ENCODE results near the gene BEND3. TPM values are rescaled to one million over a fixed set of nuclear protein-coding genes. Genes with fewer than 3 reads are reported as not detected.

Gene BEND3
- total and polyA plus RNA-seq, 10 of the 15 experiments (the other 5 are each of a cell fraction or from before 2014, with no cell fraction given): 1.1 to 9.0 (median 3.6) TPM

DNA sequence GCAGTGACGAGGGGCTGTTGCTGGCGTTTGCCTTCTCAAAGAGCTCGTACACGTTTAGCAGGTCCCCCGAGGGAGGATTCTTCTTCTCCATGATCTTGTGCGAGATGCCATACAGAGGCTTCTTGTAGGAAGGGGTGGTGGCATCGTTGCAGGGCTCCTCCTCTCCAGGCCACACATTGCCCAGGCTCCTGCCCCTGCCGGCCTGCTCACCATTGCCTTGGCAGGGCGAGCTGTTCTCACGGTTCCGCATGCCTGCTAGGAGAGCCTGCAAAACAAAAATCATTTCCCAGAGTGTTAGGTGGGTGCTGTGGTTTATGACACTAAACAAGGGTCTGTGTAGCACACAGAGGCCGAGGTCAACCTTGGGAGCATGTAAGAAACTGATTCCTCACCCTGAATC is 44.6 kb downstream of the BEND3 start:
- Histone ChIP-seq H3K9ac (ENCODE audit: control insufficient read depth, insufficient read depth, low read length) (no peak overlapping the region), H4K20me1 (ENCODE audit: control insufficient read depth, insufficient read depth) (no peaks in the 10 kb centered on the region), H3K4me1 (ENCODE audit: control insufficient read depth, insufficient read depth, low read length) (peaks cover 8% of the 10 kb centered on the region), H3K4me2 (ENCODE audit: control insufficient read depth, insufficient read depth) (no peak overlapping the region), H2AFZ (ENCODE audit: control insufficient read depth, low read depth, low read length) (no peak overlapping the region), H3K9me3 (replicated peaks; ENCODE audit: control insufficient read depth, insufficient read depth, low read length) (no peaks in the 10 kb centered on the region), H3K36me3 (ENCODE audit: control insufficient read depth in 2 of 2, insufficient read depth in 2 of 2, low read length in 1 of 2) (peaks cover 0 to 11% of the 10 kb centered on the region in 2 experiments; a peak in 2 of 4 replicates), H3K27me3 (replicated peaks in 1 of 2; ENCODE audit: control insufficient read depth in 2 of 2, insufficient read depth in 2 of 2, low read length in 1 of 2) (no peaks in the 10 kb centered on the region), H3K4me3 (no peak overlapping the region), H3K27ac (ENCODE audit: control insufficient read depth, insufficient read depth) (no peak overlapping the region), H3K79me2 (ENCODE audit: control insufficient read depth, insufficient read depth, low read length) (no peaks in the 10 kb centered on the region)
- in situ Hi-C loops (cut with MboI): no loop called here
- 78% methylated on average over 12 of the region's 12 CpGs for WGBS (ENCODE audit: insufficient coverage, insufficient replicate concordance, low lambda C conversion rate, missing lambda C conversion rate)
- ATAC-seq: no peak
- SMC1A ChIA-PET (ENCODE audit: uncharacterized antibody, unreplicated experiment): interaction anchor here (0.9 kb wide), 1 partner anchor 37 kb away, joined by 3 read pairs; no protein-coding TSS in a partner anchor
- no peak for TF ChIP-seq SMARCA5 (IDR thresholded peaks at IDR 0.05)
- TF ChIP-seq, protein P1, sequence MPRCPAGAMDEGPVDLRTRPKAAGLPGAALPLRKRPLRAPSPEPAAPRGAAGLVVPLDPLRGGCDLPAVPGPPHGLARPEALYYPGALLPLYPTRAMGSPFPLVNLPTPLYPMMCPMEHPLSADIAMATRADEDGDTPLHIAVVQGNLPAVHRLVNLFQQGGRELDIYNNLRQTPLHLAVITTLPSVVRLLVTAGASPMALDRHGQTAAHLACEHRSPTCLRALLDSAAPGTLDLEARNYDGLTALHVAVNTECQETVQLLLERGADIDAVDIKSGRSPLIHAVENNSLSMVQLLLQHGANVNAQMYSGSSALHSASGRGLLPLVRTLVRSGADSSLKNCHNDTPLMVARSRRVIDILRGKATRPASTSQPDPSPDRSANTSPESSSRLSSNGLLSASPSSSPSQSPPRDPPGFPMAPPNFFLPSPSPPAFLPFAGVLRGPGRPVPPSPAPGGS (IDR thresholded peaks at IDR 0.05; ENCODE audit: borderline replicate concordance, insufficient read depth, low read depth, low read length, poor library complexity, severe bottlenecking): no peak
- no peak for TF ChIP-seq CHD1 (IDR thresholded peaks at IDR 0.05; ENCODE audit: low read depth, low read length)
- no peak for TF ChIP-seq RAD21 (IDR thresholded peaks at IDR 0.05; ENCODE audit: insufficient read depth, low read depth, low read length)
- TF ChIP-seq, protein P2, sequence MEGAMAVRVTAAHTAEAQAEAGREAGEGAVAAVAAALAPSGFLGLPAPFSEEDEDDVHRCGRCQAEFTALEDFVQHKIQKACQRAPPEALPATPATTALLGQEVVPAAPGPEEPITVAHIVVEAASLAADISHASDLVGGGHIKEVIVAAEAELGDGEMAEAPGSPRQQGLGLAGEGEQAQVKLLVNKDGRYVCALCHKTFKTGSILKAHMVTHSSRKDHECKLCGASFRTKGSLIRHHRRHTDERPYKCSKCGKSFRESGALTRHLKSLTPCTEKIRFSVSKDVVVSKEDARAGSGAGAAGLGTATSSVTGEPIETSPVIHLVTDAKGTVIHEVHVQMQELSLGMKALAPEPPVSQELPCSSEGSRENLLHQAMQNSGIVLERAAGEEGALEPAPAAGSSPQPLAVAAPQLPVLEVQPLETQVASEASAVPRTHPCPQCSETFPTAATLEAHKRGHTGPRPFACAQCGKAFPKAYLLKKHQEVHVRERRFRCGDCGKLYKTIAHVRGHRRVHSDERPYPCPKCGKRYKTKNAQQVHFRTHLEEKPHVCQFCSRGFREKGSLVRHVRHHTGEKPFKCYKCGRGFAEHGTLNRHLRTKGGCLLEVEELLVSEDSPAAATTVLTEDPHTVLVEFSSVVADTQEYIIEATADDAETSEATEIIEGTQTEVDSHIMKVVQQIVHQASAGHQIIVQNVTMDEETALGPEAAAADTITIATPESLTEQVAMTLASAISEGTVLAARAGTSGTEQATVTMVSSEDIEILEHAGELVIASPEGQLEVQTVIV (IDR thresholded peaks at IDR 0.05; ENCODE audit: borderline replicate concordance, partially characterized antibody): no peak
- no peak for TF ChIP-seq JUND (IDR thresholded peaks at IDR 0.05; ENCODE audit: low read depth, low read length)
- no peak for TF ChIP-seq YBX1 (IDR thresholded peaks at IDR 0.05)
- TF ChIP-seq, protein P3, sequence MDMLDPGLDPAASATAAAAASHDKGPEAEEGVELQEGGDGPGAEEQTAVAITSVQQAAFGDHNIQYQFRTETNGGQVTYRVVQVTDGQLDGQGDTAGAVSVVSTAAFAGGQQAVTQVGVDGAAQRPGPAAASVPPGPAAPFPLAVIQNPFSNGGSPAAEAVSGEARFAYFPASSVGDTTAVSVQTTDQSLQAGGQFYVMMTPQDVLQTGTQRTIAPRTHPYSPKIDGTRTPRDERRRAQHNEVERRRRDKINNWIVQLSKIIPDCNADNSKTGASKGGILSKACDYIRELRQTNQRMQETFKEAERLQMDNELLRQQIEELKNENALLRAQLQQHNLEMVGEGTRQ (IDR thresholded peaks at IDR 0.05; ENCODE audit: borderline replicate concordance, low read depth, low read length): no peak
- TF ChIP-seq ZNF24 (IDR thresholded peaks at IDR 0.05): no peak
- TF ChIP-seq SP1 (IDR thresholded peaks at IDR 0.05; ENCODE audit: low read depth, low read length): no peak
- TF ChIP-seq ASH2L (IDR thresholded peaks at IDR 0.05; ENCODE audit: borderline replicate concordance, low read depth): no peak
- TF ChIP-seq NR2F1 (conservative IDR thresholded peaks at IDR 0.05): no peak
- TF ChIP-seq JUNB (IDR thresholded peaks at IDR 0.05): no peak
- no peak for TF ChIP-seq IKZF1 (conservative IDR thresholded peaks at IDR 0.05)
- no peak for TF ChIP-seq RCOR1 (conservative IDR thresholded peaks at IDR 0.05; ENCODE audit: low read depth, low read length)
- no peak for FAIRE-seq
- no peak for DNase-seq (ENCODE audit: low read depth, low spot score)
- BruUV-seq (replicated peaks): no TSS peak
- intact Hi-C loops (cut with micrococcal nuclease; ENCODE audit: unreplicated experiment): no loop called here
- POLR2A ChIA-PET: no interaction called here
- RAD21 ChIA-PET (ENCODE audit: unreplicated experiment): no interaction called here
- CTCF ChIA-PET: no interaction called here

All from GM12878 (cell line).